Activated naive CD4-positive, alpha-beta T cell treated with Interleukin-2 at 50 U/mL for 16 hours (primary cell): ENCODE measurements around the gene CEPT1.

Source experiments
- DNase-seq: peaks from one replicate; pipeline ENCODE4 v3.0.0-alpha.2; 2020

The CEPT1 gene

DNA sequence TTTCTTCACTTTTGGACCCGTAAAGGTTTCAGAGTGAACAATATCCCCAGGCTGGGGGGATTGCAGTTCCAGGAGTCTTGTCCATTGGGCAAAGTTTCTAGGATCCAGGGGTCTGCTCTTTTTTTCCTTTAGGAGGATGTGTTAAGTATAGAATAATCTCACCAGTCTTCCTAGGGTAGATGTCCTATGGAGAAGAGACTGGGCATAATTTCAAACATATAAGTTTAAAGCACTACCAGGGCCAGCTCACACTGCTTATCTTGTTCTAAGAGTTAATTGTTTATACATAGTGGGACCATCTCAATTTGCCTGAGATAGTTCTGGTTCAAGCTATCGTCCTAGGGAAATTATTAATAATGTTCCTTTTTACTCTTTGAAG is 88.7 kb downstream of the CEPT1 start:
- no peak for DNase-seq

DNA sequence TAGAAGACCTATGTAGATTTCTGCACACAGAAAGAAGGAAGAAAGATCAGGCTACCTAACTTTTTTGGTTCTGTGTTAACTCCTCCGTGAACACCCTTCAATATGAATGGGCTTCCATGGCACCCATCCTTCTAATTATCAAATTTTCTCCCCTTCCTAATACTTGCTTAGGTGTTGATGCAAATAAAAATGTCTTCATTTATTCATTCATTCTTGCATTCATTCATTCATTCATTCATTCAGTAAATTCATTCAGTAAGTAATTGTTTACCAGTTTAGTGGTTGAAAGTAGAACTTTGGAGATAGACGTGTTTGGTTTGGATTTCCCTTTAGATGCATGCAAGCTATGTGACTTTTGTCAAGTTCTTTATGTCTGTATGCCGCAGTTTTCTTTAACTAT is 92.1 kb downstream of the CEPT1 start:
- no peak for DNase-seq

DNA sequence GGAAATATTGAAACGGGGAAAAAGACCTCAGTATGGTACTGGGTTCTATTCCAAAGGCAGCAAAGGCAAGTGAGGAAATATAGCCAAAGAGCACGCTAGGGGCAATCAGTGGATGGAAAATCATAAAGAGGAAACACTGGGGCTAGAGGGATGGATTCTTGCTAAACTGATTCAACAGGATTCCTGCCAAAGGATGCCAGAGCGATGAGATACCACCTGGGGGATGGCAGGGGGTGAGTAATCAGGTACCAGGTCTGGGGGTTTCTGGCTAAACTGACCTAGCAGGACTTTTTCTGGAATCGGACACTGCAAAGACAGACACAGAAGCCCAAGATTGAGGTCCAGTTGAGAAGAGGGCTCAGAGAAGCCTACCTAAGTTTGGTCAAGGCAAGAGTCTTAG is 94.2 kb downstream of the CEPT1 start:
- no peak for DNase-seq
